Keratinocyte (primary cell): ENCODE data around the gene RAD21L1. TPM values are rescaled to one million over a fixed set of nuclear protein-coding genes. Genes with fewer than 3 reads are reported as not detected.

Experiments used
- DNase-seq: peaks from one replicate; pipeline ENCODE4 v3.0.0-alpha.2; 2011; ENCODE audit warnings: low read depth, missing footprints, low spot score
- FAIRE-seq: peaks from 2 replicates; lab custom pipeline; 2011; peaks lifted over from hg19 to GRCh38; lab: Jason Lieb, UNC
- H2AFZ ChIP-seq: 2 replicates; pipeline ENCODE4 v1.6.0; 2012; ENCODE audit warnings: low read length, control low read depth, inconsistent platforms; ENCODE audit not compliant: control insufficient read depth
- H3K27ac ChIP-seq: 2 replicates; pipeline ENCODE4 v1.5.1; 2011; ENCODE audit warnings: low read length; ENCODE audit not compliant: control insufficient read depth, insufficient read depth
- H3K27me3 ChIP-seq: 3 replicates; pipeline ENCODE4 v1.6.0; 2011; ENCODE audit warnings: low read length; ENCODE audit not compliant: control insufficient read depth, insufficient read depth; ENCODE audit errors: extremely low read depth
- H3K36me3 ChIP-seq, 2 experiments: 2 replicates in 1 of 2; 3 replicates in 1 of 2; pipeline ENCODE4 v1.5.1; 2011; ENCODE audit warnings: low read length in 2 of 2, mild to moderate bottlenecking in 1 of 2; ENCODE audit not compliant: control insufficient read depth in 2 of 2, insufficient read depth in 2 of 2; ENCODE audit errors: extremely low read depth in 1 of 2
- H3K4me1 ChIP-seq: 3 replicates; pipeline ENCODE4 v1.5.1; 2011; ENCODE audit warnings: low read length; ENCODE audit not compliant: control insufficient read depth, insufficient read depth; ENCODE audit errors: extremely low read depth
- H3K4me2 ChIP-seq: 3 replicates; pipeline ENCODE4 v1.6.0; 2011; ENCODE audit warnings: low read depth, low read length; ENCODE audit not compliant: control insufficient read depth, insufficient read depth; ENCODE audit errors: extremely low read depth
- H3K4me3 ChIP-seq, 3 experiments: fragments of 200-600 bp in 1 of 3; sonication (generic) in 1 of 3; 2 replicates in 2 of 3; 3 replicates in 1 of 3; pipeline ENCODE4 v1.5.1; 2011 to 2016; ENCODE audit warnings: low read length in 3 of 3, mild to moderate bottlenecking in 3 of 3, control low read depth in 2 of 3, inconsistent platforms in 1 of 3, low read depth in 1 of 3, mixed read lengths in 1 of 3, mixed run types in 1 of 3, moderate library complexity in 1 of 3; ENCODE audit not compliant: control insufficient read depth in 2 of 3, insufficient read depth in 2 of 3; ENCODE audit errors: extremely low read depth in 1 of 3
- H3K79me2 ChIP-seq: 2 replicates; pipeline ENCODE4 v1.6.0; 2012; ENCODE audit warnings: low read length; ENCODE audit not compliant: control insufficient read depth, insufficient read depth
- H3K9ac ChIP-seq: 3 replicates; pipeline ENCODE4 v1.6.0; 2011; ENCODE audit warnings: low read length; ENCODE audit not compliant: control insufficient read depth, insufficient read depth; ENCODE audit errors: extremely low read depth
- H3K9me1 ChIP-seq: 3 replicates; pipeline ENCODE4 v1.6.0; 2011; ENCODE audit warnings: low read length; ENCODE audit not compliant: control insufficient read depth, insufficient read depth; ENCODE audit errors: extremely low read depth
- H3K9me3 ChIP-seq: 2 replicates; pipeline ENCODE4 v1.5.1; 2012; ENCODE audit warnings: low read depth, low read length; ENCODE audit not compliant: control insufficient read depth
- H4K20me1 ChIP-seq: 3 replicates; pipeline ENCODE4 v1.6.0; 2011; ENCODE audit warnings: low read length; ENCODE audit not compliant: control insufficient read depth, insufficient read depth; ENCODE audit errors: extremely low read depth
- EZH2 ChIP-seq: IDR thresholded peaks from one replicate; pipeline ENCODE4 v1.6.1; 2012; ENCODE audit warnings: inconsistent platforms, mild to moderate bottlenecking, low read length, moderate library complexity
- dilution Hi-C: fragments of 300-500 bp; cut with MboI; formaldehyde crosslinking; loops from one replicate; pipeline ENCODE4 v1.7.0; 2020; ENCODE audit warnings: low sequenced_read_pairs; ENCODE audit not compliant: extremely low pct_ligation_motif_present
- polyA plus RNA-seq, 5 experiments: library from polyadenylated mRNA; depleted of rRNA in 3 of 5; stranded (reverse) in 3 of 5; stranded (forward) in 1 of 5; unstranded in 1 of 5; fragments of >200 nt; gene quantifications; 1 replicate in 1 of 5; 2 replicates in 3 of 5; 3 replicates in 1 of 5; pipeline versions ENCODE4 v1.2.1 to v1.2.3, GENCODE V29; 2011 to 2012; ENCODE audit warnings: missing spikeins in 2 of 5, low read depth in 1 of 5, low replicate concordance in 1 of 5
- TF ChIP-seq, protein P1 (sequence below), 3 experiments: IDR thresholded peaks in 1 of 3; conservative IDR thresholded peaks in 1 of 3; optimal IDR thresholded peaks in 1 of 3; 2 replicates in 2 of 3; 3 replicates in 1 of 3; pipeline versions ENCODE3 to v1.5.1; 2011; ENCODE audit warnings: low read length in 3 of 3, mild to moderate bottlenecking in 3 of 3, moderate library complexity in 2 of 3, control low read depth in 1 of 3, inconsistent platforms in 1 of 3; ENCODE audit not compliant: insufficient read depth in 2 of 3; ENCODE audit errors: extremely low read depth in 1 of 3

RAD21L1 gene
- polyA plus RNA-seq, 1 donor (not counting 4 experiments of a cell fraction or from before 2014, with no cell fraction given), result not detected

DNA sequence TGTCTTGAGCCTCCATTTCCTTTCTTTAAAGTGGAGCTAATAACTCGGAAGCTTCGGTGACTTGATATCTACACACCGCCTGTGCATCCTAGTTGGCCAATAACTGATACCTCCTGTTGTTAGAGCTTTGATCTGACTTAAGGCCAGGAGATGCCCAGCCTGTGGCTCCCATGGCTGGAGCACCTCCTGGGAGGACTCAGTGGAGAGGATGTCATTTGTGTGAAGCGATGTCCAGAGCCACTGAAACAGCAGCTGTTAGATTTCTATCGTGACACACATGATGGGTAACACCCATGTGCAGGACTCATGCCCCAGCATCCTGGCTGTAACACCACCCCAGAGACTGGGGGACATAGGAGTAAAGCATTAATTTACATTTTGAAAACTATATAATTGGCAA lies 72.3 kb downstream of the RAD21L1 start:
- no peaks in the 10 kb centered on the region for H3K27me3 ChIP-seq
- DNase-seq (no peak), FAIRE-seq (no peak)
- H3K9me3 ChIP-seq, result no peaks in the 10 kb centered on the region
- no peak overlapping the region for H3K9ac ChIP-seq
- no peak overlapping the region for H3K27ac ChIP-seq
- H4K20me1 ChIP-seq, result no peaks in the 10 kb centered on the region
- H3K9me1 ChIP-seq, result no peaks in the 10 kb centered on the region
- H3K79me2 ChIP-seq, result no peaks in the 10 kb centered on the region
- dilution Hi-C loops, result no loop called here
- H3K4me1 ChIP-seq, result peaks cover 9% of the 10 kb centered on the region
- H3K4me3 ChIP-seq, result no peak overlapping the region
- peaks cover 0 to 6% of the 10 kb centered on the region in 2 experiments for H3K36me3 ChIP-seq
- TF ChIP-seq, protein P1, sequence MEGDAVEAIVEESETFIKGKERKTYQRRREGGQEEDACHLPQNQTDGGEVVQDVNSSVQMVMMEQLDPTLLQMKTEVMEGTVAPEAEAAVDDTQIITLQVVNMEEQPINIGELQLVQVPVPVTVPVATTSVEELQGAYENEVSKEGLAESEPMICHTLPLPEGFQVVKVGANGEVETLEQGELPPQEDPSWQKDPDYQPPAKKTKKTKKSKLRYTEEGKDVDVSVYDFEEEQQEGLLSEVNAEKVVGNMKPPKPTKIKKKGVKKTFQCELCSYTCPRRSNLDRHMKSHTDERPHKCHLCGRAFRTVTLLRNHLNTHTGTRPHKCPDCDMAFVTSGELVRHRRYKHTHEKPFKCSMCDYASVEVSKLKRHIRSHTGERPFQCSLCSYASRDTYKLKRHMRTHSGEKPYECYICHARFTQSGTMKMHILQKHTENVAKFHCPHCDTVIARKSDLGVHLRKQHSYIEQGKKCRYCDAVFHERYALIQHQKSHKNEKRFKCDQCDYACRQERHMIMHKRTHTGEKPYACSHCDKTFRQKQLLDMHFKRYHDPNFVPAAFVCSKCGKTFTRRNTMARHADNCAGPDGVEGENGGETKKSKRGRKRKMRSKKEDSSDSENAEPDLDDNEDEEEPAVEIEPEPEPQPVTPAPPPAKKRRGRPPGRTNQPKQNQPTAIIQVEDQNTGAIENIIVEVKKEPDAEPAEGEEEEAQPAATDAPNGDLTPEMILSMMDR (optimal IDR thresholded peaks at IDR 0.05 in 1 of 3, IDR thresholded peaks at IDR 0.05 in 1 of 3, conservative IDR thresholded peaks at IDR 0.05 in 1 of 3; ENCODE audit: extremely low read depth in 1 of 3, insufficient read depth in 2 of 3, low read length in 3 of 3), result no peak
- TF ChIP-seq EZH2, result no peak
- no peak overlapping the region for H3K4me2 ChIP-seq
- no peak overlapping the region for H2AFZ ChIP-seq

DNA sequence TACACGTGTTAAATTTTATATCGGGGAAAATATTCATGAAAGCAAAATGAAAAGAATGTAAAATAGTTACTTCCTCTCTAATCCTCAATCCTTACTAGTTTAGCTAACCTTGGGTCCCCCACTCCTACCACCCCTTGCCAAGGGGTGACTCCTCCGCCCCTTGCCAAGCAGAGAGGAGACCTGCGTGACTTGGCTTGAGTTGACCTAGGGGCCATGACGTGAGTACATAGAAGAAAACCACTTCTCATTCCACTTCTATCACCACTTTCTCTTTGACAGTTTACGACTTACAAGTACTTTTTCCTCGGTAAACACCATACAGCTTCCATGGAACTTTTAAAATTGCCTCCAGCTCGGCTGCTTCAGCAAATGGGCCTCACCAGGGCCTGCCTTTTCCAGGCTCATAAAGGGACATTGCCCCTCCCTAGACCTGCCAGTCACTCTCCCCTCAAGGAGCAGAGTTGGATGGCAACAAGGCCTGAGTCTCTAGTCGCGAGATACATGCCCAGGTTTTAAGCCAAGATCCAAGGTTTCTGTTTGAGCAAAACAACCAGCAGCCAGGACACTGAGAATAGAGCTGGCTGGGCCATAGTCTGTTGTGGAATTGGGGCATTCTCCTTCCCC lies 73.2 kb downstream of the RAD21L1 start:
- no peak for DNase-seq
- FAIRE-seq, result no peak
- Histone ChIP-seq H4K20me1 (no peaks in the 10 kb centered on the region), H3K36me3 (peaks cover 0 to 7% of the 10 kb centered on the region in 2 experiments), H3K9ac (no peak overlapping the region), H3K27ac (no peak overlapping the region), H3K79me2 (no peaks in the 10 kb centered on the region), H2AFZ (no peak overlapping the region), H3K4me2 (no peak overlapping the region), H3K4me3 (no peak overlapping the region), H3K27me3 (no peaks in the 10 kb centered on the region), H3K9me3 (no peaks in the 10 kb centered on the region), H3K4me1 (peaks cover 9% of the 10 kb centered on the region), H3K9me1 (no peaks in the 10 kb centered on the region)
- no peak for TF ChIP-seq EZH2
- TF ChIP-seq, protein P1 (optimal IDR thresholded peaks at IDR 0.05 in 1 of 3, IDR thresholded peaks at IDR 0.05 in 1 of 3, conservative IDR thresholded peaks at IDR 0.05 in 1 of 3; ENCODE audit: extremely low read depth in 1 of 3, insufficient read depth in 2 of 3, low read length in 3 of 3), result no peak
- dilution Hi-C loops, result no loop called here
